Mesendoderm (in vitro differentiated cells): ENCODE data around the gene PRSS23.
A peak's percentile ranks its signal among the peaks of the same experiment; 100 is the strongest.

Source experiments
- DNase-seq: peaks from one replicate; pipeline ENCODE4 v3.0.0; 2013
- H2AK5ac ChIP-seq: 2 replicates; pipeline ENCODE4 v1.6.1; 2013; ENCODE audit warnings: low read length, inconsistent platforms
- H2BK120ac ChIP-seq: 2 replicates; pipeline ENCODE4 v1.6.1; 2013; ENCODE audit warnings: low read depth, mild to moderate bottlenecking, low read length, moderate library complexity, mixed read lengths
- H2BK15ac ChIP-seq: replicated peaks from 2 replicates; pipeline ENCODE4 v1.6.1; 2013; ENCODE audit warnings: low read depth, mild to moderate bottlenecking, moderate library complexity
- H2BK5ac ChIP-seq: 2 replicates; pipeline ENCODE4 v1.6.1; 2013; ENCODE audit warnings: low read length, inconsistent platforms
- H3K18ac ChIP-seq: 2 replicates; pipeline ENCODE4 v1.6.1; 2013; ENCODE audit warnings: mild to moderate bottlenecking, low read length, mixed read lengths
- H3K23ac ChIP-seq: one replicate; pipeline ENCODE4 v1.6.1; 2013; ENCODE audit warnings: low read length
- H3K27ac ChIP-seq: 2 replicates; pipeline ENCODE4 v1.5.1; 2013; ENCODE audit warnings: low read depth, mild to moderate bottlenecking, inconsistent platforms, low read length, moderate library complexity
- H3K27me3 ChIP-seq: 2 replicates; pipeline ENCODE4 v1.6.1; 2013; ENCODE audit warnings: low read length, control low read depth, mild to moderate bottlenecking, inconsistent platforms; ENCODE audit not compliant: insufficient read depth, poor library complexity
- H3K36me3 ChIP-seq: 2 replicates; pipeline ENCODE4 v1.6.1; 2013; ENCODE audit warnings: low read length, inconsistent platforms; ENCODE audit not compliant: control insufficient read depth, insufficient read depth
- H3K4ac ChIP-seq: one replicate; pipeline ENCODE4 v1.6.1; 2013; ENCODE audit warnings: low read depth, mild to moderate bottlenecking, low read length, moderate library complexity
- H3K4me1 ChIP-seq: 2 replicates; pipeline ENCODE4 v1.6.1; 2013; ENCODE audit warnings: low read depth, low read length, inconsistent platforms; ENCODE audit not compliant: control insufficient read depth
- H3K4me2 ChIP-seq: 2 replicates; pipeline ENCODE4 v1.6.1; 2013; ENCODE audit warnings: low read length
- H3K4me3 ChIP-seq: 2 replicates; pipeline ENCODE4 v1.5.1; 2013; ENCODE audit warnings: mild to moderate bottlenecking, low read length
- H3K56ac ChIP-seq: one replicate; pipeline ENCODE4 v1.6.1; 2013; ENCODE audit warnings: low read length
- H3K79me1 ChIP-seq: 2 replicates; pipeline ENCODE4 v1.6.1; 2013; ENCODE audit warnings: low read length, inconsistent platforms
- H3K79me2 ChIP-seq: 2 replicates; pipeline ENCODE4 v1.6.1; 2013; ENCODE audit warnings: mild to moderate bottlenecking, low read length; ENCODE audit not compliant: control insufficient read depth, insufficient read depth
- H3K9ac ChIP-seq: 2 replicates; pipeline ENCODE4 v1.6.1; 2013; ENCODE audit warnings: low read length, inconsistent platforms
- H4K5ac ChIP-seq: one replicate; pipeline ENCODE4 v1.6.1; 2013; ENCODE audit warnings: low read length
- H4K8ac ChIP-seq: one replicate; pipeline ENCODE4 v1.6.1; 2013; ENCODE audit warnings: low read depth, mild to moderate bottlenecking, control low read depth, low read length, moderate library complexity
- WGBS: extraction: QIAGEN DNeasy Blood & Tissue Kit; methylation state at CpG from one replicate; pipeline ENCODE4 v1.1.7; 2013; ENCODE audit warnings: low lambda C conversion rate, missing lambda C conversion rate; ENCODE audit not compliant: insufficient coverage; ENCODE audit errors: extremely low coverage; 5-methylcytosine and 5-hydroxymethylcytosine counted together

PRSS23 gene

GRCh38 chr11:86802601-86803051, 2.3 kb downstream of the PRSS23 start:
- Histone ChIP-seq H3K79me2 (no peaks in the 10 kb centered on the region), H3K4me2 (no peak overlapping the region), H3K4me3 (no peak overlapping the region), H2BK5ac (no peak overlapping the region), H2AK5ac (no peak overlapping the region), H3K27ac (no peak overlapping the region), H3K4ac (no peak overlapping the region), H3K27me3 (peaks cover 2% of the 10 kb centered on the region), H3K36me3 (no peaks in the 10 kb centered on the region), H3K4me1 (peaks cover 5% of the 10 kb centered on the region), H3K23ac (no peak overlapping the region), H3K56ac (no peak overlapping the region), H2BK15ac (no peak overlapping the region), H3K79me1 (no peaks in the 10 kb centered on the region), H2BK120ac (no peak overlapping the region), H4K5ac (no peak overlapping the region), H3K9ac (no peak overlapping the region), H3K18ac (no peak overlapping the region), H4K8ac (no peak overlapping the region)
- peak; percentile 83 for DNase-seq
- WGBS: no CpG with 5 or more reads among the region's 3 CpGs

DNA sequence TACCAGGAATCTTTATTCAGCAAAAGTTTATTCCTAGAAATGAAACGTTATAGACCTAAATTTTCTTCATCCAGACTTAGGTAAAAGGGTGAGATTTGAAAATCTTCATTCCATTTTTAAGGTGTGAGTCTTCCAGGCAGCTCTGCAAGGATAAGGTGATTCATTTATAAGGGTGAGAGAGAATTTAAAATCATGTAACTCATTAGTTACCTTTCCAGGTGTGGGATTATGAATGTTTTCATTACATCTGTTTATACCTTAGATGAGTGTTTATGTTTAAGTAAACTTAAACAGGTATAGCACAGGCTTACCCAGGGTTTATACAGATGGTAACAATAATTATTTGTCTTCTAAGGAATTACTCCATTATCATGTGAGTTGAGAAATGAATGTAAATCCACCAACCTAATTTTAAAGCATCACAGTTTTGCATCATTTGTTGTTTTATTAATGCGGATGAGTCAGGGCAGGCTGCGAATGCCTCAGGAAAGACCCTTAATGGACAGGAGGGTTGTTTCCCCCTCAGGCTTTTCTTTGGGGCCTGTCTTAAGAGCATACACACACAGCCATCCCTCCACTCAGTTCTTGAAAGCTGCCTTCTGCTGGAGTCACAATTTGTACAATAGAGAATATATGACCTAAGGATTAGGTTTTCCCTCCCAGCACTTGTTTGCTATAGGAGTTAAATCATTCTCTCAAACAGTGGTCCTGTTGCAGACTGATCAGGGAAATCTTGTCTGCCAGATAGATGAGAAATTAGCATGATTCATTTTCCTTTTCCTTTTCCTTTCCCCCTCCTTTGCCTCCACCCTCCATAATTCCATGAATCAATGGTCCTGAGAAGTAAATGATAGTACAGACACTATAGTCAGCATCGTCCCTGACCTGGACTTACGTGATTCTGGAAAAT, 3.0 kb downstream of the PRSS23 start:
- Histone ChIP-seq H3K4me1 (peaks cover 5% of the 10 kb centered on the region), H3K9ac (no peak overlapping the region)
- no CpG with 5 or more reads among the region's 5 CpGs for WGBS

DNA sequence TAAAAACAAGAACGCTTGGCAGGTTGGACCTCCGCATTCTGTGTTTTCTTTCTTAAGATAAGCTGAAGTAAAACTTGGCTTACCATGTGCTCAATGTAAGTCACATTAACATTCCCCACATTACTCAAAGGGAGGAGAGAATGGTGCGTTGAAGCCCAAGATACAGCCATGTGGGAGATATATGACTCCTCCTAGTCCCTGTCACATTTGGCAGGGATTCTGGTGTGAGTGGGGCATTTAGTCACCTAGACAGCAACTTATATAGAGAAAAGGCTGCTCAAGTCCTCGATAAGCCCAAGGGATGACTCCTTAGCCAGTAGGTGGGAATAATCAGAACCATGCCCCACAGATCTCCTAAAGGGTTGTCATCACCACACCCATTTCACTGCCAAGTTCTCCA, 4.6 kb downstream of the PRSS23 start:
- H3K79me2 ChIP-seq: no peaks in the 10 kb centered on the region
- no peak overlapping the region for H3K4me3 ChIP-seq
- H3K4me1 ChIP-seq: peaks cover 2% of the 10 kb centered on the region
- H3K4me2 ChIP-seq: no peak overlapping the region
- no peak overlapping the region for H2BK120ac ChIP-seq
- no peak overlapping the region for H3K27ac ChIP-seq
- H4K8ac ChIP-seq: no peak overlapping the region
- no peak overlapping the region for H3K23ac ChIP-seq
- H2BK5ac ChIP-seq: no peak overlapping the region
- no peak overlapping the region for H3K4ac ChIP-seq
- no peaks in the 10 kb centered on the region for H3K36me3 ChIP-seq
- no CpG with 5 or more reads among the region's 4 CpGs for WGBS
- no peak overlapping the region for H2AK5ac ChIP-seq
- H3K9ac ChIP-seq: no peak overlapping the region
- H3K56ac ChIP-seq: no peak overlapping the region
- H3K27me3 ChIP-seq: peaks cover 2% of the 10 kb centered on the region
- H4K5ac ChIP-seq: no peak overlapping the region
- no peak for DNase-seq
- H2BK15ac ChIP-seq: no peak overlapping the region
- no peaks in the 10 kb centered on the region for H3K79me1 ChIP-seq
- H3K18ac ChIP-seq: no peak overlapping the region

More for the DNA sequence above, 3.0 kb downstream of the PRSS23 start:
- no peak overlapping the region for H3K56ac ChIP-seq
- H3K79me1 ChIP-seq: no peaks in the 10 kb centered on the region
- no peak overlapping the region for H2BK15ac ChIP-seq
- H3K79me2 ChIP-seq: no peaks in the 10 kb centered on the region
- H3K4me2 ChIP-seq: no peak overlapping the region
- no peak overlapping the region for H2AK5ac ChIP-seq
- no peak overlapping the region for H3K18ac ChIP-seq
- no peak overlapping the region for H3K27ac ChIP-seq
- H3K4ac ChIP-seq: no peak overlapping the region
- H3K23ac ChIP-seq: no peak overlapping the region
- no peak overlapping the region for H2BK5ac ChIP-seq
- no peak overlapping the region for H4K8ac ChIP-seq
- no peak overlapping the region for H4K5ac ChIP-seq
- no peak overlapping the region for H2BK120ac ChIP-seq
- peaks cover 2% of the 10 kb centered on the region for H3K27me3 ChIP-seq
- DNase-seq: no peak
- no peaks in the 10 kb centered on the region for H3K36me3 ChIP-seq
- no peak overlapping the region for H3K4me3 ChIP-seq

GRCh38 chr11:86805873-86806310, 5.5 kb downstream of the PRSS23 start:
- Histone ChIP-seq H2BK120ac (no peak overlapping the region), H3K4ac (no peak overlapping the region), H3K27ac (no peak overlapping the region), H2BK15ac (no peak overlapping the region), H3K79me1 (no peaks in the 10 kb centered on the region), H3K23ac (no peak overlapping the region), H2AK5ac (no peak overlapping the region), H3K36me3 (no peaks in the 10 kb centered on the region), H3K79me2 (no peaks in the 10 kb centered on the region), H3K27me3 (peaks cover 2% of the 10 kb centered on the region), H3K4me3 (no peak overlapping the region), H3K9ac (no peak overlapping the region), H4K5ac (no peak overlapping the region), H2BK5ac (no peak overlapping the region), H4K8ac (no peak overlapping the region), H3K18ac (no peak overlapping the region), H3K4me1 (peaks cover 2% of the 10 kb centered on the region), H3K56ac (no peak overlapping the region), H3K4me2 (no peak overlapping the region)
- WGBS: no CpG with 5 or more reads among the region's 2 CpGs
- no peak for DNase-seq

DNA sequence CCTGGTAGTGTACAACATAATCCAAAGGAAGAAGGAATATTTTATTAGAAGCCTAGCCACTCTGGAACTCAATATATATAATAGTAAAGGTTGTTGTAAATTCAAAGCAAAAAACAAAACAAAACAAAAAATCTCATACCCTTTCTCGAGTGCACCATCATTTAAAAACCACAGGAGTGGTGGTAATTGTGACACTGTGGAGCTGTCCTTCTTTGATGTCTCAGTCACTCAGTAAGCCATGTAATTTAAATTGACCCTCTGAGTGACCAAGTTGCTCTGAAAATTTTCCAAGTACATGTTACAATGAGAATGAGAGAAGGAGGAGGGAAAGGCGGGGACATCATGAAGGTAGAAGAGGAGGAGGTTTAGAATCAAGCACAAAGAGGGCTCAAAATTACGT, 6.6 kb downstream of the PRSS23 start:
- no peaks in the 10 kb centered on the region for H3K79me1 ChIP-seq
- no peak overlapping the region for H3K27ac ChIP-seq
- no peaks in the 10 kb centered on the region for H3K27me3 ChIP-seq
- no peaks in the 10 kb centered on the region for H3K79me2 ChIP-seq
- H3K23ac ChIP-seq: no peak overlapping the region
- no peak overlapping the region for H3K56ac ChIP-seq
- H2BK15ac ChIP-seq: no peak overlapping the region
- WGBS: no CpG with 5 or more reads among the region's 3 CpGs
- no peak overlapping the region for H2BK120ac ChIP-seq
- no peak overlapping the region for H3K4me3 ChIP-seq
- no peak overlapping the region for H3K4ac ChIP-seq
- H4K8ac ChIP-seq: no peak overlapping the region
- no peak overlapping the region for H2AK5ac ChIP-seq
- H3K18ac ChIP-seq: no peak overlapping the region
- no peak overlapping the region for H3K4me2 ChIP-seq
- no peaks in the 10 kb centered on the region for H3K36me3 ChIP-seq
- no peaks in the 10 kb centered on the region for H3K4me1 ChIP-seq
- no peak overlapping the region for H4K5ac ChIP-seq
- H3K9ac ChIP-seq: no peak overlapping the region
- no peak for DNase-seq
- no peak overlapping the region for H2BK5ac ChIP-seq
